ENCODE data around the gene PRPF6. TPM values are rescaled to one million over a fixed set of nuclear protein-coding genes. Genes with fewer than 3 reads are reported as not detected.

PRPF6 gene
- total RNA-seq, 1 experiment from 2014 or later: 88.4 TPM

GRCh38 chr20:63979557-63980316 lies 1.2 kb upstream of the PRPF6 start, which contains the start of gene SAMD10:
TSS of gene SAMD10 (minus strand) at chr20:63979642. CDS start at chr20:63979467, 175 bp downstream.
- peaks cover 10% of the 10 kb centered on the region for H3K36me3 ChIP-seq (ENCODE audit: control insufficient read depth, insufficient read depth, low read length)
- peak within 1 kb of the TSS; percentile 76 to 88 for H3K4me3 ChIP-seq (ENCODE audit: low read depth in 2 of 2, low read length in 2 of 2)
- in situ Hi-C loops (cut with HindIII; ENCODE audit: low pct_unique_long_range_greater_than_20kb, low sequenced_read_pairs) (no loop called here), intact Hi-C loops (cut with micrococcal nuclease; ENCODE audit: unreplicated experiment) (no loop called here)
- peak within 1 kb of the TSS; percentile 89 for H3K27ac ChIP-seq (ENCODE audit: low read length)
- TF ChIP-seq CTCF (IDR thresholded peaks at IDR 0.05) (no peak), SIN3A (IDR thresholded peaks at IDR 0.05; ENCODE audit: borderline replicate concordance, insufficient read depth, low read depth, low read length) (0 out of 2 replicates have a peak, but pooled peaks have one; percentile 37)
- ChIA-PET CTCF (interaction anchor here (0.6 to 2.3 kb wide), 3 partner anchors 52 to 59 kb away, joined by 3 to 9 read pairs (median 4); no protein-coding TSS in a partner anchor), POLR2A (interaction anchor here (0.6 to 1.3 kb wide), 4 partner anchors 15 to 98 kb away, joined by 3 to 4 read pairs (median 3); no protein-coding TSS in a partner anchor)
- DNase-seq (ENCODE audit: low read depth, low spot score): no peak
- BruUV-seq (replicated peaks): no TSS peak
- H3K27me3 ChIP-seq (ENCODE audit: control insufficient read depth, insufficient read depth, low read length): no peaks in the 10 kb centered on the region
- peaks cover 36% of the 10 kb centered on the region for H3K4me1 ChIP-seq (ENCODE audit: control insufficient read depth, insufficient read depth, low read length)
- ATAC-seq: peak; percentile 49
- H3K9me3 ChIP-seq (ENCODE audit: control insufficient read depth, insufficient read depth, low read depth, low read length): no peaks in the 10 kb centered on the region

DNA sequence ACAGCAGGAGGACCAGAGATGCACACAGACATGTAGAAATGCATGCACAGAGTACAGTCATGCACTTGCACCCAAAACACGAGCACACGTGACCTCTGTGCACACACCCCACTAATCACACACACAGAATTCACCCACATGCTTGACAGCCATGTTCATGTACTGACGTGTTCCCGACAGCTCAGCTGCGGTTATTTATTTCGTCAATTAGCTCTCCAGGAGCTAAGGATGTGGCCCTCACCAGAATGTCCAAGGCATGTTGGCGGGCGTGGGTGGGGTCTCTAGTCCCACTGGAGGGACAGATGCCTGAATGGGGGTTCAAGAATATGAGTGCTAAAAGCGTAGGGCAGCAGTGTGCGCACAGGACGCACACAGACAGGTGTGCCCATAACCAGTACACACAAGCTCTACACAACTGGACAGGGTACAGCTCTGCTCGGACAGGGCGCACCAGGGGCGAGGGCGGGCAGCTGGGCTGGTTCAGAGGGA lies 571 bp upstream of the PRPF6 start:
- no peak for TF ChIP-seq REST (IDR thresholded peaks at IDR 0.05; ENCODE audit: insufficient read depth in 1 of 2, low read depth in 2 of 2, low read length in 1 of 2)
- TF ChIP-seq SIN3A (IDR thresholded peaks at IDR 0.05; ENCODE audit: borderline replicate concordance, insufficient read depth, low read depth, low read length): no peak
- TF ChIP-seq POLR2AphosphoS5 (IDR thresholded peaks at IDR 0.05; ENCODE audit: low read depth, low read length): no peak
- TF ChIP-seq TCF7L2 (IDR thresholded peaks at IDR 0.05; ENCODE audit: low read depth, low read length): no peak
- no peak for TF ChIP-seq CTCF (IDR thresholded peaks at IDR 0.05)
- H3K27me3 ChIP-seq (ENCODE audit: control insufficient read depth, insufficient read depth, low read length): no peaks in the 10 kb centered on the region
- ChIA-PET CTCF (interaction anchor here (0.6 to 2.3 kb wide), 4 partner anchors 57 to 163 kb away, joined by 3 to 9 read pairs (median 6); no protein-coding TSS in a partner anchor), POLR2A (interaction anchor here (0.6 to 1.3 kb wide), 6 partner anchors 10 to 472 kb away, joined by 3 to 5 read pairs (median 4); no protein-coding TSS in a partner anchor)
- H3K36me3 ChIP-seq (ENCODE audit: control insufficient read depth, insufficient read depth, low read length): peaks cover 10% of the 10 kb centered on the region
- H3K4me3 ChIP-seq (ENCODE audit: low read depth in 2 of 2, low read length in 2 of 2): peak overlapping the region; percentile 76 to 88
- in situ Hi-C loops (cut with HindIII; ENCODE audit: low pct_unique_long_range_greater_than_20kb, low sequenced_read_pairs) (no loop called here), intact Hi-C loops (cut with micrococcal nuclease; ENCODE audit: unreplicated experiment) (no loop called here)
- no peaks in the 10 kb centered on the region for H3K9me3 ChIP-seq (ENCODE audit: control insufficient read depth, insufficient read depth, low read depth, low read length)
- no TSS peak for BruUV-seq (replicated peaks)
- H3K4me1 ChIP-seq (ENCODE audit: control insufficient read depth, insufficient read depth, low read length): peaks cover 33% of the 10 kb centered on the region
- ATAC-seq (peak; percentile 56), DNase-seq (ENCODE audit: low read depth, low spot score) (no peak)
- H3K27ac ChIP-seq (ENCODE audit: low read length): peak overlapping the region; percentile 89
